ENCODE measurements around the gene LAD1.
A peak's percentile ranks its signal among the peaks of the same experiment; 100 is the strongest.

The LAD1 gene

GRCh38 chr1:201350361-201350725, 48.8 kb downstream of the LAD1 start:
- Mint-ChIP-seq H3K9me3 (no peaks in the 10 kb centered on the region), H3K36me3 (no peaks in the 10 kb centered on the region), H3K4me1 (no peaks in the 10 kb centered on the region), H3K4me3 (no peak overlapping the region), H3K27me3 (peaks cover 54% of the 10 kb centered on the region), H3K27ac (no peak overlapping the region)
- DNase-seq = no peak
- CTCF ChIA-PET = interaction anchor here (0.6 to 3.6 kb wide), 4 partner anchors 11 to 60 kb away, joined by 3 to 28 read pairs (median 4); no protein-coding TSS in a partner anchor

- DNase-seq = no peak
- no peaks in the 10 kb centered on the region for H3K36me3 Mint-ChIP-seq
- CTCF ChIA-PET = interaction anchor here (1.2 to 3.6 kb wide), 2 partner anchors 13 to 52 kb away, joined by 3 to 28 read pairs; no protein-coding TSS in a partner anchor
- H3K27me3 Mint-ChIP-seq = peaks cover 50% of the 10 kb centered on the region
- no peak overlapping the region for H3K4me3 Mint-ChIP-seq
- no peaks in the 10 kb centered on the region for H3K4me1 Mint-ChIP-seq
- H3K27ac Mint-ChIP-seq = no peak overlapping the region
- H3K9me3 Mint-ChIP-seq = no peaks in the 10 kb centered on the region
Observed at GRCh38 chr1:201349092-201349491, 50.0 kb downstream of the LAD1 start.

- Mint-ChIP-seq H3K27me3 (peaks cover 43% of the 10 kb centered on the region), H3K27ac (no peak overlapping the region), H3K4me1 (no peaks in the 10 kb centered on the region), H3K9me3 (no peaks in the 10 kb centered on the region), H3K36me3 (no peaks in the 10 kb centered on the region), H3K4me3 (no peak overlapping the region)
- CTCF ChIA-PET = interaction anchor here (1.1 to 3.6 kb wide), 3 partner anchors 14 to 58 kb away, joined by 3 to 28 read pairs (median 3); no protein-coding TSS in a partner anchor
- DNase-seq = peak; percentile 48
Observed at GRCh38 chr1:201348211-201348566, 50.9 kb downstream of the LAD1 start.

- Mint-ChIP-seq H3K4me3 (no peak overlapping the region), H3K27me3 (peaks cover 42% of the 10 kb centered on the region), H3K4me1 (no peaks in the 10 kb centered on the region), H3K27ac (no peak overlapping the region), H3K36me3 (no peaks in the 10 kb centered on the region), H3K9me3 (no peaks in the 10 kb centered on the region)
- no peak for DNase-seq
- CTCF ChIA-PET = interaction anchor here (1.1 to 3.6 kb wide), 4 partner anchors 14 to 93 kb away, joined by 3 to 28 read pairs (median 6); no protein-coding TSS in a partner anchor
Observed at GRCh38 chr1:201347498-201348210, 51.5 kb downstream of the LAD1 start.

GRCh38 chr1:201346987-201347386, 52.1 kb downstream of the LAD1 start:
- no peak for DNase-seq
- peaks cover 42% of the 10 kb centered on the region for H3K27me3 Mint-ChIP-seq
- H3K27ac Mint-ChIP-seq = no peak overlapping the region
- CTCF ChIA-PET = interaction anchor here (0.6 to 2.3 kb wide), 4 partner anchors 93 to 288 kb away, joined by 3 to 9 read pairs (median 4); no protein-coding TSS in a partner anchor
- no peak overlapping the region for H3K4me3 Mint-ChIP-seq
- no peaks in the 10 kb centered on the region for H3K36me3 Mint-ChIP-seq
- no peaks in the 10 kb centered on the region for H3K9me3 Mint-ChIP-seq
- H3K4me1 Mint-ChIP-seq = no peaks in the 10 kb centered on the region

- peaks cover 42% of the 10 kb centered on the region for H3K27me3 Mint-ChIP-seq
- no peak overlapping the region for H3K27ac Mint-ChIP-seq
- no peaks in the 10 kb centered on the region for H3K4me1 Mint-ChIP-seq
- no peak overlapping the region for H3K4me3 Mint-ChIP-seq
- H3K9me3 Mint-ChIP-seq = no peaks in the 10 kb centered on the region
- no peaks in the 10 kb centered on the region for H3K36me3 Mint-ChIP-seq
- CTCF ChIA-PET = interaction anchor here (0.6 to 2.3 kb wide), 5 partner anchors 37 to 288 kb away, joined by 3 to 9 read pairs (median 4); no protein-coding TSS in a partner anchor
- DNase-seq = no peak
Observed at GRCh38 chr1:201346337-201346939, 52.7 kb downstream of the LAD1 start.

- CTCF ChIA-PET = interaction anchor here (1.1 to 2.3 kb wide), 2 partner anchors 91 to 219 kb away, joined by 3 to 9 read pairs; no protein-coding TSS in a partner anchor
- no peaks in the 10 kb centered on the region for H3K36me3 Mint-ChIP-seq
- H3K27me3 Mint-ChIP-seq = peaks cover 35% of the 10 kb centered on the region
- no peaks in the 10 kb centered on the region for H3K4me1 Mint-ChIP-seq
- no peak overlapping the region for H3K4me3 Mint-ChIP-seq
- no peak for DNase-seq
- no peak overlapping the region for H3K27ac Mint-ChIP-seq
- no peaks in the 10 kb centered on the region for H3K9me3 Mint-ChIP-seq
Observed at GRCh38 chr1:201345081-201345355, 54.1 kb downstream of the LAD1 start.

GRCh38 chr1:201344206-201345080, 54.7 kb downstream of the LAD1 start:
- CTCF ChIA-PET = interaction anchor here (1.1 kb wide), 1 partner anchor 219 kb away, joined by 3 read pairs; no protein-coding TSS in a partner anchor
- Mint-ChIP-seq H3K9me3 (no peaks in the 10 kb centered on the region), H3K27me3 (peaks cover 35% of the 10 kb centered on the region), H3K27ac (no peak overlapping the region), H3K4me1 (no peaks in the 10 kb centered on the region), H3K36me3 (no peaks in the 10 kb centered on the region), H3K4me3 (no peak overlapping the region)
- no peak for DNase-seq

- Mint-ChIP-seq H3K9me3 (no peaks in the 10 kb centered on the region), H3K27me3 (peaks cover 23% of the 10 kb centered on the region), H3K27ac (no peak overlapping the region), H3K36me3 (no peaks in the 10 kb centered on the region), H3K4me3 (no peak overlapping the region), H3K4me1 (no peaks in the 10 kb centered on the region)
- CTCF ChIA-PET = no interaction called here
- DNase-seq = no peak
Observed at GRCh38 chr1:201341377-201341776, 57.7 kb downstream of the LAD1 start.

GRCh38 chr1:201336711-201337450, 62.2 kb downstream of the LAD1 start:
- CTCF ChIA-PET = no interaction called here
- Mint-ChIP-seq H3K27ac (no peak overlapping the region), H3K4me3 (no peak overlapping the region), H3K27me3 (peaks cover 12% of the 10 kb centered on the region), H3K36me3 (no peaks in the 10 kb centered on the region), H3K4me1 (no peaks in the 10 kb centered on the region), H3K9me3 (no peaks in the 10 kb centered on the region)
- no peak for DNase-seq

- DNase-seq = no peak
- H3K27me3 Mint-ChIP-seq = peaks cover 13% of the 10 kb centered on the region
- H3K27ac Mint-ChIP-seq = no peak overlapping the region
- no peaks in the 10 kb centered on the region for H3K9me3 Mint-ChIP-seq
- CTCF ChIA-PET = no interaction called here
- H3K4me3 Mint-ChIP-seq = no peak overlapping the region
- no peaks in the 10 kb centered on the region for H3K36me3 Mint-ChIP-seq
- H3K4me1 Mint-ChIP-seq = no peaks in the 10 kb centered on the region
Observed at GRCh38 chr1:201335901-201336300, 63.2 kb downstream of the LAD1 start.

- no peak overlapping the region for H3K4me3 Mint-ChIP-seq
- CTCF ChIA-PET = no interaction called here
- no peak overlapping the region for H3K27ac Mint-ChIP-seq
- H3K9me3 Mint-ChIP-seq = no peaks in the 10 kb centered on the region
- no peaks in the 10 kb centered on the region for H3K4me1 Mint-ChIP-seq
- peaks cover 18% of the 10 kb centered on the region for H3K27me3 Mint-ChIP-seq
- H3K36me3 Mint-ChIP-seq = no peaks in the 10 kb centered on the region
- DNase-seq = no peak
Observed at GRCh38 chr1:201335174-201335870, 63.8 kb downstream of the LAD1 start.

- CTCF ChIA-PET = interaction anchor here (1.3 kb wide), 1 partner anchor 27 kb away, joined by 4 read pairs; no protein-coding TSS in a partner anchor
- Mint-ChIP-seq H3K4me3 (no peak overlapping the region), H3K36me3 (no peaks in the 10 kb centered on the region), H3K9me3 (no peaks in the 10 kb centered on the region), H3K27me3 (peaks cover 22% of the 10 kb centered on the region), H3K4me1 (no peaks in the 10 kb centered on the region), H3K27ac (no peak overlapping the region)
- no peak for DNase-seq
Observed at GRCh38 chr1:201334325-201335173, 64.6 kb downstream of the LAD1 start.

Data from activated naive CD4-positive, alpha-beta T cell treated with anti-CD3 and anti-CD28 coated beads, Interleukin-2, amount 10 ng/mL, durations not matched to agents 7 days and 5 days (primary cell).